Trophoblast cell (in vitro differentiated cells and primary cell): ENCODE measurements around the gene MAVS.

Source experiments
- DNase-seq, 2 donors: peaks; one replicate each; pipeline ENCODE4 v3.0.0-alpha.2; 2016
- H2AFZ ChIP-seq: 2 replicates; pipeline ENCODE4 v1.6.1; 2013; ENCODE audit warnings: low read length, moderate library complexity, mild to moderate bottlenecking; ENCODE audit not compliant: insufficient read depth, poor library complexity
- H2AK5ac ChIP-seq: 2 replicates; pipeline ENCODE4 v1.6.1; 2013; ENCODE audit warnings: mild to moderate bottlenecking, low read length
- H2BK120ac ChIP-seq: 2 replicates; pipeline ENCODE4 v1.6.1; 2013; ENCODE audit warnings: low read length, mild to moderate bottlenecking, moderate library complexity; ENCODE audit not compliant: insufficient read depth, poor library complexity
- H2BK12ac ChIP-seq: 2 replicates; pipeline ENCODE4 v1.6.1; 2013; ENCODE audit warnings: mild to moderate bottlenecking, low read length, moderate library complexity
- H2BK5ac ChIP-seq: 2 replicates; pipeline ENCODE4 v1.6.1; 2013; ENCODE audit warnings: low read length, low read depth, moderate library complexity, mild to moderate bottlenecking; ENCODE audit not compliant: poor library complexity
- H3K14ac ChIP-seq: 2 replicates; pipeline ENCODE4 v1.6.1; 2013; ENCODE audit warnings: mild to moderate bottlenecking, low read length
- H3K18ac ChIP-seq: 2 replicates; pipeline ENCODE4 v1.6.1; 2013; ENCODE audit warnings: mild to moderate bottlenecking, low read length
- H3K23ac ChIP-seq: 2 replicates; pipeline ENCODE4 v1.6.1; 2013; ENCODE audit warnings: low read length
- H3K27ac ChIP-seq: 2 replicates; pipeline ENCODE4 v1.5.1; 2013; ENCODE audit warnings: low read depth, mild to moderate bottlenecking, inconsistent platforms, low read length, moderate library complexity
- H3K27me3 ChIP-seq: 2 replicates; pipeline ENCODE4 v1.6.1; 2013; ENCODE audit warnings: inconsistent platforms, mild to moderate bottlenecking, low read length, moderate library complexity; ENCODE audit not compliant: insufficient read depth
- H3K36me3 ChIP-seq, 2 experiments: 1 replicate in 1 of 2; 2 replicates in 1 of 2; pipeline ENCODE4 v1.6.1; 2013; ENCODE audit warnings: low read length in 2 of 2, mild to moderate bottlenecking in 2 of 2, moderate library complexity in 1 of 2; ENCODE audit not compliant: insufficient read depth in 2 of 2, control insufficient read depth in 1 of 2
- H3K4ac ChIP-seq: 2 replicates; pipeline ENCODE4 v1.6.1; 2013; ENCODE audit warnings: low read depth, mild to moderate bottlenecking, low read length, moderate library complexity
- H3K4me1 ChIP-seq, 2 experiments: 1 replicate in 1 of 2; 2 replicates in 1 of 2; pipeline ENCODE4 v1.6.1; 2013; ENCODE audit warnings: low read length in 2 of 2, mild to moderate bottlenecking in 2 of 2, moderate library complexity in 1 of 2; ENCODE audit not compliant: insufficient read depth in 2 of 2, control insufficient read depth in 1 of 2
- H3K4me2 ChIP-seq: 2 replicates; pipeline ENCODE4 v1.6.1; 2013; ENCODE audit warnings: inconsistent platforms, mild to moderate bottlenecking, low read length, moderate library complexity
- H3K4me3 ChIP-seq: 2 replicates; pipeline ENCODE4 v1.5.1; 2013; ENCODE audit warnings: mild to moderate bottlenecking, low read depth, low read length, inconsistent platforms
- H3K79me1 ChIP-seq: one replicate; pipeline ENCODE4 v1.6.1; 2013; ENCODE audit warnings: low read length
- H3K79me2 ChIP-seq: 2 replicates; pipeline ENCODE4 v1.6.1; 2013; ENCODE audit warnings: low read length, mild to moderate bottlenecking; ENCODE audit not compliant: control insufficient read depth, insufficient read depth, poor library complexity
- H3K9ac ChIP-seq: 2 replicates; pipeline ENCODE4 v1.6.1; 2013; ENCODE audit warnings: mild to moderate bottlenecking, low read length
- H3K9me3 ChIP-seq: 2 replicates; pipeline ENCODE4 v1.6.1; 2013; ENCODE audit warnings: low read depth, mild to moderate bottlenecking, control low read depth, inconsistent platforms, low read length; ENCODE audit not compliant: insufficient read depth
- H4K12ac ChIP-seq: 2 replicates; pipeline ENCODE4 v1.6.1; 2013; ENCODE audit warnings: low read depth, mild to moderate bottlenecking, low read length, moderate library complexity
- H4K8ac ChIP-seq: 2 replicates; pipeline ENCODE4 v1.6.1; 2013; ENCODE audit warnings: low read depth, mild to moderate bottlenecking, low read length, moderate library complexity
- H4K91ac ChIP-seq: one replicate; pipeline ENCODE4 v1.6.1; 2013; ENCODE audit warnings: low read depth, mild to moderate bottlenecking, low read length, moderate library complexity
- WGBS: extraction: QIAGEN DNeasy Blood & Tissue Kit; methylation state at CpG from one replicate; pipeline ENCODE4 v1.1.7; 2013; ENCODE audit warnings: missing lambda C conversion rate; ENCODE audit not compliant: insufficient read length, insufficient coverage; ENCODE audit errors: extremely low coverage; 5-methylcytosine and 5-hydroxymethylcytosine counted together

Gene MAVS

DNA sequence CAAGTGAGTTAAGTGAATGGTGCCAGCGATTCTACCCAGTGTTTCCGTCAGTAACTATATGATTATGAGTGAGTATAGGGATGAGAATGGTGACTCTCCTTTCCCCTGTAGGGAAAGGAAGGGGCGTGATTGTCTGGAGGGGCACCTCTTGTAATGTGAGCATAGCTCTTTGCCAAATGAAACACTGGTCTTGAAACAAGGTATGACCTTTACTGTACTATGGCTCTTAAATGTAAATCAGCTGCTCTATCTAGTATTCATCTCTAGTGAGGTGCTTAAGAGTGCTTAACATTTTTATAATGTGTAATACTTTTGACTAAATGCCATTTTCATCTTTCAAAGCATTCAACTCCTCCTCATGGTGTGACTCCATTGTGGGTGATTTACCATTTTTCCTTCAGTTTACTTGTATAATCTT lies 53.6 kb downstream of the MAVS start:
- peaks cover 0 to 3% of the 10 kb centered on the region in 2 experiments for H3K36me3 ChIP-seq
- no peak overlapping the region for H3K4me3 ChIP-seq
- H2AK5ac ChIP-seq: no peak overlapping the region
- H3K79me1 ChIP-seq: no peaks in the 10 kb centered on the region
- H3K9ac ChIP-seq: no peak overlapping the region
- no CpG with 5 or more reads among the region's 3 CpGs for WGBS
- peaks cover 25% of the 10 kb centered on the region for H3K79me2 ChIP-seq
- H4K12ac ChIP-seq: no peak overlapping the region
- H3K4me1 ChIP-seq: peaks cover 0 to 2% of the 10 kb centered on the region in 2 experiments
- no peak overlapping the region for H4K91ac ChIP-seq
- peak overlapping the region; percentile 27 for H3K4ac ChIP-seq
- H3K4me2 ChIP-seq: no peak overlapping the region
- no peaks in the 10 kb centered on the region for H3K9me3 ChIP-seq
- H2BK12ac ChIP-seq: no peak overlapping the region
- no peaks in the 10 kb centered on the region for H3K27me3 ChIP-seq
- no peak overlapping the region for H2BK5ac ChIP-seq
- H3K27ac ChIP-seq: no peak overlapping the region
- H3K14ac ChIP-seq: no peak overlapping the region
- no peak overlapping the region for H2AFZ ChIP-seq
- H3K23ac ChIP-seq: no peak overlapping the region
- no peak for DNase-seq
- H4K8ac ChIP-seq: no peak overlapping the region
- no peak overlapping the region for H2BK120ac ChIP-seq
- H3K18ac ChIP-seq: no peak overlapping the region

DNA sequence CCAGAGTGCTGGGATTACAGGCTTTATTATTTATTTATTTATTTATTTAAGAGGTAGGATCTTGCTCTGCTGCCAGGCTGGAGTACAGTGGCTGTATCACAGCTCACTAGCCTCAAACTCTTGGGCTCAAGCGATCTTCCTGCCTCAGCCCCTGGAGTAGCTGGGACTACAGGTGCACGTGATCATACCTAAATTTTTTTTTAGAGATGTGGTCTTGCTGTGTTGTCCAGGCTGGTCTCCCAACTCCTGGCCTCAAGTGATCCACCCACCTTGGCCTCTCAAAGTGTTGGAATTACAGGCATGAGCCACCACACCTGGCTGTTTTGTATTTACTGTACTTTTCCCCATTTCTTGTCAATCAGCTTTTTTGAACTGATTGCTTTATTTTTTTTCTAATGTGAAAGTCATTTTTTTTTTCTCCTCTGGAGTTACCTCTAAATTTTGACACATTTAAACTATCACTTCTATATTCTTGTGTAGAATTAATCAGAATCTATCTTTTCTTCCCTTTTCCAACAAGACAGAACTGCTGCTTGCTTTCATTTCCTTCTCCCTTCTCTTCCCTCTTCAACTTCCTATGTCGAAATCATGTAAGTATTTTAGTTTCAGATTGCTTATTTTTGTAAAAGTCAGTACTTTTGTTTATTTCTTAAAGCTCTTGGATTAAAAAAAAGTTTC lies 54.5 kb downstream of the MAVS start:
- WGBS: no CpG with 5 or more reads among the region's 3 CpGs
- DNase-seq: peak in 1 of 2 donors; percentile 48
- Histone ChIP-seq H3K4ac (peak overlapping the region; percentile 89), H2BK5ac (no peak overlapping the region), H2AFZ (no peak overlapping the region), H3K9me3 (no peaks in the 10 kb centered on the region), H3K18ac (no peak overlapping the region), H2BK120ac (no peak overlapping the region), H3K4me3 (no peak overlapping the region), H3K4me1 (peaks cover 0 to 2% of the 10 kb centered on the region in 2 experiments), H2BK12ac (no peak overlapping the region), H3K79me2 (peaks cover 29% of the 10 kb centered on the region), H3K27me3 (no peaks in the 10 kb centered on the region), H3K23ac (no peak overlapping the region), H4K8ac (no peak overlapping the region), H4K91ac (no peak overlapping the region), H3K36me3 (peaks cover 0 to 3% of the 10 kb centered on the region in 2 experiments), H3K14ac (no peak overlapping the region), H4K12ac (no peak overlapping the region), H3K4me2 (no peak overlapping the region), H2AK5ac (no peak overlapping the region), H3K9ac (no peak overlapping the region), H3K79me1 (no peaks in the 10 kb centered on the region), H3K27ac (no peak overlapping the region)

DNA sequence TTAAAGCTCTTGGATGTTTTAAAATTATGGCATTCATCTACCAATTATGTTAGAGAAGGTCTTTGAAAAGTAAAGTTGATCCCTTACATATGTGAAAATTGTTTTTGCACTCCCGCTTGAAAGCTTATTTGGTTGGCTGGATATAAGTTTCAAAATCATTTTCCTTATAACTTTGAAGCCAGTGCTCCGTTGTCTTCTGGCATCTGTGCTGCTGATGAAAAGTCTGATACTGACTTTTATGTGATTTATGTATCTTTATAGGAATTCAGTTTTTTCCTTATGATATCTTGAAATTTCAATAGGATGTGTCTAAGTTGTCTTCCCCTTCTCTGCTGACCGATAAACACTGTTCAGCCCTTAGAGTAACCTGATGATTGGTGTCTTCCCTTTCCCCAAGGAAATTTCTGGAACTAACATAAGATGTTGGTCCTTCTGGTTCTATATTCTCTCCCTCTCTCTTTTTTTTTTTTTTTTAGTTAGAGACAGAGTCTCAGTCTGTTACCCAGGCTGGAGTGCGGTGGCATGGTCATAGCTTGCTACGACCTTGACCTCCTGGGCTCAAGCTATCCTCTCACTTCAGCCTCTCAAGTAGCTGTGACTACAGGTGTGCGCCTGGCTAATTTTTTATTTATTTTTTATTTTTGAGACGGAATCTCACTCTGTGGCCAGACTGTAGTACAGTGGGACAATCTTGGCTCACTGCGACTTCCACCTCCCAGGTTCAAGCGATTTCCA lies 55.2 kb downstream of the MAVS start:
- H3K9me3 ChIP-seq: no peaks in the 10 kb centered on the region
- H2AFZ ChIP-seq: no peak overlapping the region
- no peaks in the 10 kb centered on the region for H3K27me3 ChIP-seq
- H2AK5ac ChIP-seq: no peak overlapping the region
- no peak overlapping the region for H3K18ac ChIP-seq
- H2BK5ac ChIP-seq: no peak overlapping the region
- no peak overlapping the region for H4K91ac ChIP-seq
- peaks cover 0 to 2% of the 10 kb centered on the region in 2 experiments for H3K4me1 ChIP-seq
- H4K12ac ChIP-seq: no peak overlapping the region
- no peaks in the 10 kb centered on the region for H3K79me1 ChIP-seq
- no peak overlapping the region for H4K8ac ChIP-seq
- WGBS: no CpG with 5 or more reads among the region's 9 CpGs
- H3K23ac ChIP-seq: no peak overlapping the region
- H3K4me2 ChIP-seq: no peak overlapping the region
- peaks cover 24% of the 10 kb centered on the region for H3K79me2 ChIP-seq
- DNase-seq: no peak
- H3K4ac ChIP-seq: peak overlapping the region; percentile 46
- no peak overlapping the region for H2BK12ac ChIP-seq
- H3K9ac ChIP-seq: no peak overlapping the region
- peaks cover 0 to 2% of the 10 kb centered on the region in 2 experiments for H3K36me3 ChIP-seq
- H3K4me3 ChIP-seq: no peak overlapping the region
- H3K14ac ChIP-seq: no peak overlapping the region
- H3K27ac ChIP-seq: no peak overlapping the region
- H2BK120ac ChIP-seq: no peak overlapping the region

DNA sequence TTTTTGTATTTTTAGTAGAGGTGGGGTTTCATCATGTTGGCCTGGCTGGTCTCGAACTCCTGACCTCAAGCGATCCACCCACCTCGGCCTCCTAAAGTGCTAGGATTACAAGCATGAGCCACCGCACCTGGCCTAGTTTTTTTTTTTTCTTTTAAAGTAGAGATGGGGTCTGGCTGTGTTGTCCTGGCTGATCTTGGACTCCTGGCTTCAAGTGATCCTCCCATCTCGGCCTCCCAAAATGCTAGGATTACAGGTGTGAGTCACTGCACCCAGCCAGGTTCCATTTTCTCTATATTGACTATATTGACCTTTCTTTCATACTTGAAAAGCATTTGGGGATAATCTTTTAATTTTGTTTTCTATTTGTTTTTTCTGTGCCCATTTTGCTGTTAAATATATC lies 55.8 kb downstream of the MAVS start:
- Histone ChIP-seq H2BK5ac (no peak overlapping the region), H3K79me2 (peaks cover 20% of the 10 kb centered on the region), H3K4me1 (peaks cover 0 to 2% of the 10 kb centered on the region in 2 experiments), H2BK12ac (no peak overlapping the region), H3K4me3 (no peak overlapping the region), H3K18ac (no peak overlapping the region), H3K79me1 (no peaks in the 10 kb centered on the region), H3K9me3 (no peaks in the 10 kb centered on the region), H2AFZ (no peak overlapping the region), H2BK120ac (no peak overlapping the region), H3K9ac (no peak overlapping the region), H3K27ac (no peak overlapping the region), H4K12ac (no peak overlapping the region), H3K27me3 (no peaks in the 10 kb centered on the region), H3K23ac (no peak overlapping the region), H3K4me2 (no peak overlapping the region), H3K4ac (peak overlapping the region; percentile 46), H3K36me3 (no peaks in the 10 kb centered on the region), H3K14ac (no peak overlapping the region), H2AK5ac (no peak overlapping the region), H4K8ac (no peak overlapping the region), H4K91ac (no peak overlapping the region)
- WGBS: no CpG with 5 or more reads among the region's 5 CpGs
- no peak for DNase-seq
